T-helper 2 cell treated with Interferon-gamma antibody and Interleukin-4, amounts not matched to agents 5 μg/mL and 100 μg/mL, for 36 hours (primary cell): Measurements from ENCODE around the gene RNF125.

ENCODE experiments used
- DNase-seq: peaks from one replicate; pipeline ENCODE4 v3.0.0; 2021; ENCODE audit warnings: low spot score
- H3K27ac Mint-ChIP-seq: one replicate; pipeline ENCODE4 v1.8.0; 2021; ENCODE audit warnings: mild to moderate bottlenecking, mixed read lengths
- H3K27me3 Mint-ChIP-seq: one replicate; pipeline ENCODE4 v1.8.0; 2021; ENCODE audit warnings: low read depth, mixed read lengths
- H3K36me3 Mint-ChIP-seq: one replicate; pipeline ENCODE4 v1.8.0; 2021; ENCODE audit warnings: low read depth, mixed read lengths
- H3K4me1 Mint-ChIP-seq: one replicate; pipeline ENCODE4 v1.8.0; 2021; ENCODE audit warnings: low read depth, mixed read lengths
- H3K4me3 Mint-ChIP-seq: one replicate; pipeline ENCODE4 v1.8.0; 2022; ENCODE audit warnings: mild to moderate bottlenecking, moderate library complexity, mixed read lengths
- H3K9me3 Mint-ChIP-seq: one replicate; pipeline ENCODE4 v1.8.0; 2021; ENCODE audit warnings: mixed read lengths

RNF125 gene

DNA sequence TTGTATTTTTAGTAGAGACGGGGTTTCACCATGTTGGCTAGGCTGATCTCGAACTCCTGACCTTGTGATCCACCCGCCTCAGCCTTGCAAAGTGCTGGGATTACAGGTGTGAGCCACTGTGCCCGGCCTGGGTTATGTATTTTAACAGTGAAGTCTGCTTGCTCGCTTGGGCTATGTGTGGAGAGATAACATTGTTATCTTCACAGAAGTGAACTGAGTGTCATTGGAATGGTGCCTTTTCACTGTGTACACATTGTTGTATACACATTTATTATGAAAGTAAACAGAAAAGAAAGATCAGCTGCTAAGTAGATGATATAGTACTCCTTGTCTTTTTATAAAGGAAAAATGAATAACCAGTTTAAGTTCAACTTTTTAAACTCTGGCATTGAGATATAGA lies 103.4 kb downstream of the RNF125 start:
- no peak overlapping the region for H3K4me3 Mint-ChIP-seq
- no peak for DNase-seq
- peaks cover 15% of the 10 kb centered on the region for H3K4me1 Mint-ChIP-seq
- no peaks in the 10 kb centered on the region for H3K27me3 Mint-ChIP-seq
- H3K27ac Mint-ChIP-seq: no peak overlapping the region
- no peaks in the 10 kb centered on the region for H3K9me3 Mint-ChIP-seq
- peaks cover 46% of the 10 kb centered on the region for H3K36me3 Mint-ChIP-seq
